Activated T-cell treated with anti-CD3 and anti-CD28 coated beads, Interleukin-2, amount 50 U/mL, for 4 hours (primary cell): ENCODE results near the gene CKAP2L. TPM values are rescaled to one million over a fixed set of nuclear protein-coding genes. Genes with fewer than 3 reads are reported as not detected.

Experiments used
- ATAC-seq, 2 donors: fragments of 200-7000 bp; cut with Tn5 transposase; one replicate each; pipeline ENCODE4 v1.10.0; 2021
- DNase-seq: peaks from one replicate; pipeline ENCODE4 v3.0.0-alpha.2; 2020
- H3K27me3 Mint-ChIP-seq: one replicate; pipeline ENCODE4 v1.8.0; 2021; ENCODE audit warnings: low read depth, mixed read lengths
- H3K36me3 Mint-ChIP-seq: one replicate; pipeline ENCODE4 v1.8.0; 2022; ENCODE audit warnings: mixed read lengths; ENCODE audit not compliant: insufficient read depth
- H3K4me1 Mint-ChIP-seq: one replicate; pipeline ENCODE4 v1.8.0; 2021; ENCODE audit warnings: low read depth, mixed read lengths
- H3K4me3 Mint-ChIP-seq: one replicate; pipeline ENCODE4 v1.8.0; 2021; ENCODE audit warnings: mild to moderate bottlenecking, moderate library complexity, mixed read lengths
- H3K9me3 Mint-ChIP-seq: one replicate; pipeline ENCODE4 v1.8.0; 2021; ENCODE audit warnings: mixed read lengths
- total RNA-seq, 3 donors: library from RNA; stranded (reverse); gene quantifications; one replicate each; pipeline ENCODE4 v1.2.1, GENCODE V29; 2021

Gene CKAP2L, protein sequence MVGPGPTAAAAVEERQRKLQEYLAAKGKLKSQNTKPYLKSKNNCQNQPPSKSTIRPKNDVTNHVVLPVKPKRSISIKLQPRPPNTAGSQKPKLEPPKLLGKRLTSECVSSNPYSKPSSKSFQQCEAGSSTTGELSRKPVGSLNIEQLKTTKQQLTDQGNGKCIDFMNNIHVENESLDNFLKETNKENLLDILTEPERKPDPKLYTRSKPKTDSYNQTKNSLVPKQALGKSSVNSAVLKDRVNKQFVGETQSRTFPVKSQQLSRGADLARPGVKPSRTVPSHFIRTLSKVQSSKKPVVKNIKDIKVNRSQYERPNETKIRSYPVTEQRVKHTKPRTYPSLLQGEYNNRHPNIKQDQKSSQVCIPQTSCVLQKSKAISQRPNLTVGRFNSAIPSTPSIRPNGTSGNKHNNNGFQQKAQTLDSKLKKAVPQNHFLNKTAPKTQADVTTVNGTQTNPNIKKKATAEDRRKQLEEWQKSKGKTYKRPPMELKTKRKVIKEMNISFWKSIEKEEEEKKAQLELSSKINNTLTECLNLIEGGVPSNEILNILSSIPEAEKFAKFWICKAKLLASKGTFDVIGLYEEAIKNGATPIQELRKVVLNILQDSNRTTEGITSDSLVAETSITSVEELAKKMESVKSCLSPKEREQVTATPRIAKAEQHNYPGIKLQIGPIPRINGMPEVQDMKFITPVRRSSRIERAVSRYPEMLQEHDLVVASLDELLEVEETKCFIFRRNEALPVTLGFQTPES
- 1 to 10 TPM; 2.7 to 4.1 (median 3.2) TPM for total RNA-seq

GRCh38 chr2:112764071-112765044, at the start of gene CKAP2L:
CKAP2L (minus strand) TSS chr2:112764609; CDS start chr2:112764598, 11 bp downstream.
- H3K9me3 Mint-ChIP-seq, result no peaks in the 10 kb centered on the region
- ATAC-seq, result peak; percentile 99
- H3K4me3 Mint-ChIP-seq, result peak within 1 kb of the TSS; percentile 88
- peak; percentile 89 for DNase-seq
- H3K27me3 Mint-ChIP-seq, result no peaks in the 10 kb centered on the region
- peaks cover 40% of the 10 kb centered on the region for H3K4me1 Mint-ChIP-seq
- H3K36me3 Mint-ChIP-seq, result no peaks in the 10 kb centered on the region

DNA sequence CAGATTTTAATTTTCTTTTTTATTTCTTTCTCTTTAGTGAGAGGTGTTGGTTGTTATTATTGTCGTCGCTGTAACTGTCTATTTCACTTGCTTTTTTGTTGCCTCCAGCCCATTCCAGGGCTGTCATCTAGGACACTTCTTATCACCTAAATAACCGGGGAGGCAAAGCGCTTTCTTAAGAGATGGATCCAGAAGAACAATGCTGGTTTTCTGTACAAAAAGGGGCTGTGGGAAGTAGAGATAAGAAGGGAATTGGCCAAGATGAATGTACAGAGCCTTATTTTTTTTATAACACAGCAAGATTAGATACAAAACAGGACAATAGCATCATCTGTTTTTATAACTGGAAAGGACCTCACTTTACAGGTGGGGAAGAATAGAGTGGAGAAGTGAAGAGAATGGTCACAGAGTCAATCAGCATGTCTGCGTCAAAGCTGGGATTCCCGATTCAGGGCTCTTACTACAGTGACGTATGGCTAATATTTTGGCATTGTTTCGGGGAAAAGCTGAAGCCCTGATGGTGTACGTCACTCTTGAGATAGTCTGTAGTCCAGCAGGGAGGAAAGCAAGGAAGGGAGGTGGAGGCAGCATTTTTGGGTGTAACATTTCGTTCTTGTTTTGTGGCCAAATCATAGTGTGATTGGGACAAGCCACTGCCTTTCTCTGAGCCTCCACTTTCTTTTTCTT, 49.0 kb upstream of the CKAP2L start:
- Mint-ChIP-seq H3K36me3 (no peaks in the 10 kb centered on the region), H3K4me3 (no peak overlapping the region), H3K9me3 (peaks cover 8% of the 10 kb centered on the region), H3K27me3 (no peaks in the 10 kb centered on the region), H3K4me1 (peaks cover 24% of the 10 kb centered on the region)
- ATAC-seq (no peak), DNase-seq (no peak)

GRCh38 chr2:112812318-112813267, 48.2 kb upstream of the CKAP2L start:
- ATAC-seq, result no peak
- no peak overlapping the region for H3K4me3 Mint-ChIP-seq
- H3K27me3 Mint-ChIP-seq, result no peaks in the 10 kb centered on the region
- no peak for DNase-seq
- peaks cover 24% of the 10 kb centered on the region for H3K4me1 Mint-ChIP-seq
- H3K9me3 Mint-ChIP-seq, result peaks cover 11% of the 10 kb centered on the region
- H3K36me3 Mint-ChIP-seq, result no peaks in the 10 kb centered on the region

GRCh38 chr2:112811841-112812306, 47.5 kb upstream of the CKAP2L start:
- Mint-ChIP-seq H3K27me3 (no peaks in the 10 kb centered on the region), H3K36me3 (no peaks in the 10 kb centered on the region), H3K9me3 (peaks cover 16% of the 10 kb centered on the region), H3K4me3 (no peak overlapping the region), H3K4me1 (peaks cover 24% of the 10 kb centered on the region)
- DNase-seq (no peak), ATAC-seq (peak; percentile 80 to 83)

DNA sequence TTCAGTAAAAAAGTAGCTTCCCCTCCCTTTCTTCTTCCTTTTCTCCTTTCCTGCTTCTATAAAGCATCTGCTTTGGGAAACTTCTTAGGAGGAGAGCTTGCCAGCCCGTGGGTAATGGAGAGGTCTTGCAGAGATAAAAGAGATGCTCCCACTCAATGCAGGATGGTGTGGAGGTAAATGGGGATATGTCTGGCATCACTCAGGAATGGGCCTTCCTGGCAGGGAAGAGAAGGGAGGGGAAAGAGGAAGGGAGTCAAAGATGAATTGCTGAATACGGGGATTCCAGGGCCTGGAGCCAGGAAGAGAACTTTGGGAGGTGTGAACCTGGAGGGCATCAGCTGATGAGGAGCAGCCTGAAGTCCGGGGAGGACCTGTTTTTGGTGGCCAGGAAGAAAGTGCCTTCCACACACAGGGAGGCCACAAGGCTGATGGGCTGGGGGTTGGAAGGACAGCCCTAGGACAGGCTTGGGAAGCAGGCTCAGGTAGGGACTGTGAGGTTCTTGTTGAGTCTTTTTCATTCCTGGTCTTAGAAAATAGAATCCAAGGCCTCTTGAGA, 46.9 kb upstream of the CKAP2L start:
- H3K9me3 Mint-ChIP-seq, result peaks cover 16% of the 10 kb centered on the region
- no peaks in the 10 kb centered on the region for H3K36me3 Mint-ChIP-seq
- no peak overlapping the region for H3K4me3 Mint-ChIP-seq
- peaks cover 24% of the 10 kb centered on the region for H3K4me1 Mint-ChIP-seq
- ATAC-seq (no peak), DNase-seq (no peak)
- no peaks in the 10 kb centered on the region for H3K27me3 Mint-ChIP-seq

DNA sequence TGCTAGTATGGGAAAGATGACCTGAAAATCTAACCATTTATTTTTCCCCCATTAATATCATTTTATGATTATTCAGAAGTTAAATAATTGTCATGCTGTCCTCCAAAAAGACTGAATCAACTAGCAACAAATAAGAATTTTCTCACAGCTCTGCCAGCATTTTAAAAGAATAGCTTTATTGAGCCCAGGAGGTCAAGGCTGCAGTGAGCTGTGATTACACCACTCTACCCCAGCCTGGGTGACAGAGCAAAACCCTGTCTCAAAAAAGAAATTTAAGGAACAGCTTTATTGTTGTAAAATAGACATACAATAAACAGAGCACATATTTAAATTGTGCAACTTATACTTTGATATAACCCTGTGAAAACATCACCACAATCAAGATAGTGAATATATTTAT, 44.7 kb upstream of the CKAP2L start:
- H3K27me3 Mint-ChIP-seq, result no peaks in the 10 kb centered on the region
- peaks cover 26% of the 10 kb centered on the region for H3K4me1 Mint-ChIP-seq

DNA sequence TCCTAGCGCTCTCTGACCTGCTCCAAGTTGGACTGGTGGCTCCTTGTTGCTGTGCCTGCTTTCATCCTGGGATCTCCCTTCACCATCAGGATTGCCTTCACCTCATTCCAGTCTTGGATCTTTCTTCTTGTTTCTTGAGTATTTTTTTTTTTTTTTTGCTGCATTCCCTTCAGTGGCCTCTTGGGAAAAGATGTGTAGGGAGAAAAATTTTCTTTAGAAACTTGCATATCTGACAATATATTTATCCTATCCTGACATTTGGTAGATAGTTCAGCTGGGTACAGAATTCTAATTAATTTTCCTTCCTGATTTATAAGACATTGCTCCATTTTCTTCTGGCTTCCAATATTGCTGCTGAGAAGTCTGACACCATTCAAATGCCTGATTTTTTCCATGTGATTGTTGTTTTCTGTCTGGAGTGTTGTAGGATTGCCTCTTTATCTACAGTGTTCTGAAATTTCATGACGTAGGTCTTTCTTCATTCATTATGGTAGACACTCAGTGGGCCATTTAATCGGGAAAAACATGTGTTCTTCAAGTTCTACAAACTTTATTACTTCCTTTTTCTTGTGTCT, 42.9 kb upstream of the CKAP2L start:
- no peaks in the 10 kb centered on the region for H3K27me3 Mint-ChIP-seq
- no peaks in the 10 kb centered on the region for H3K36me3 Mint-ChIP-seq
- H3K4me3 Mint-ChIP-seq, result no peak overlapping the region
- peaks cover 16% of the 10 kb centered on the region for H3K9me3 Mint-ChIP-seq
- no peak for DNase-seq
- H3K4me1 Mint-ChIP-seq, result peaks cover 19% of the 10 kb centered on the region
- no peak for ATAC-seq

More for the DNA sequence above, 44.7 kb upstream of the CKAP2L start:
- DNase-seq (no peak), ATAC-seq (no peak)
- Mint-ChIP-seq H3K4me3 (no peak overlapping the region), H3K9me3 (peaks cover 16% of the 10 kb centered on the region), H3K36me3 (no peaks in the 10 kb centered on the region)

- no peak for DNase-seq
- no peaks in the 10 kb centered on the region for H3K36me3 Mint-ChIP-seq
- no peaks in the 10 kb centered on the region for H3K27me3 Mint-ChIP-seq
- ATAC-seq, result no peak
- H3K4me1 Mint-ChIP-seq, result peaks cover 7% of the 10 kb centered on the region
- H3K4me3 Mint-ChIP-seq, result no peak overlapping the region
- peaks cover 16% of the 10 kb centered on the region for H3K9me3 Mint-ChIP-seq
Measured at GRCh38 chr2:112805542-112805941, 41.1 kb upstream of the CKAP2L start.

GRCh38 chr2:112803691-112804521, 39.5 kb upstream of the CKAP2L start:
- Mint-ChIP-seq H3K27me3 (no peaks in the 10 kb centered on the region), H3K4me3 (no peak overlapping the region), H3K9me3 (peaks cover 10% of the 10 kb centered on the region), H3K4me1 (peaks cover 10% of the 10 kb centered on the region), H3K36me3 (no peaks in the 10 kb centered on the region)
- no peak for DNase-seq
- ATAC-seq, result peak in 1 of 2 donors; percentile 89

GRCh38 chr2:112800881-112801583, 36.6 kb upstream of the CKAP2L start:
- no peak overlapping the region for H3K4me3 Mint-ChIP-seq
- no peaks in the 10 kb centered on the region for H3K27me3 Mint-ChIP-seq
- no peaks in the 10 kb centered on the region for H3K36me3 Mint-ChIP-seq
- no peaks in the 10 kb centered on the region for H3K9me3 Mint-ChIP-seq
- DNase-seq, result no peak
- peaks cover 11% of the 10 kb centered on the region for H3K4me1 Mint-ChIP-seq
- no peak for ATAC-seq
